HG02970 (cell line): ENCODE results near the gene GLT8D2.

Source experiments
- ATAC-seq: cut with Tn5 transposase; IDR thresholded peaks from one replicate; pipeline ENCODE4 v1.9.1; 2021; ENCODE audit warnings: mild to moderate bottlenecking, moderate library complexity, moderate number of reproducible peaks; ENCODE audit not compliant: unreplicated experiment, low FRiP score

The GLT8D2 gene

DNA sequence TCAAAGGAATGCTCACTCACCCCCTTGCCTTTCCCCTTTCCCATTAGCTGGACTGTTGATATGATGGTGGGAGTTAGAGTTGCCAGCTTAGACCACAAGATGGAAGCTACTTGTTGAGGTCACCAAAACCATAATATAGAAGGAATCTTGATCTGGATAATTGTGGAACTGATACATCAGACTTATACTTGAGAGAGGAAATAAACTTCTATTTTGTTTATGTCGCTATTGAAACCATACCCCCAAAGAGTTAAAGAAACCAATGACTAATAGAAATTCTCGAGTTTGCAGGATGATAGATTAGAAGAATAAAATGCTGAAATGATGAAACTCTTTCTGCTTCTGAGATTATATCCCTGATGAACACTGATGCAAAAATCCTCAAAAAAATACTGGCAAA lies 46.4 kb downstream of the GLT8D2 start:
- no peak for ATAC-seq

DNA sequence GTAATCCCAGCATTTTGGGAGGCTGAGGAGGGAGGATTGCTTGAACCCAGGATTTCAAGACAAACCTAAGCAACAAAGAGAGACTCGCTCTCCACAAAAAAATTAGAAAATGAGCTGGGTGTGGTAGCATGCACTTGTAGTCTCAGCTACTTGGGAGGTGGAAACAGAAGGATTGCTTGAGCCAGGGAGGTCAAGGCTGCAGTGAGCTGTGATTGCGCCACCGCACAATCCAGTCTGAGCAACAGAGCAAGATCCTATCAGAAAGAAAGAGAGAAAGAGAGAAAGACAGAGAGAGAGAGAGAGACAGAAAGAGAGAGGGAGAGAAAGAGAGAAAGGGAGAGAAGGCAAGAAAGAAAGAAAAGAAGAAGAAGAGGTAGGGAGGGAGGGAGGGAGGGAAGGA lies 47.3 kb downstream of the GLT8D2 start:
- no peak for ATAC-seq

DNA sequence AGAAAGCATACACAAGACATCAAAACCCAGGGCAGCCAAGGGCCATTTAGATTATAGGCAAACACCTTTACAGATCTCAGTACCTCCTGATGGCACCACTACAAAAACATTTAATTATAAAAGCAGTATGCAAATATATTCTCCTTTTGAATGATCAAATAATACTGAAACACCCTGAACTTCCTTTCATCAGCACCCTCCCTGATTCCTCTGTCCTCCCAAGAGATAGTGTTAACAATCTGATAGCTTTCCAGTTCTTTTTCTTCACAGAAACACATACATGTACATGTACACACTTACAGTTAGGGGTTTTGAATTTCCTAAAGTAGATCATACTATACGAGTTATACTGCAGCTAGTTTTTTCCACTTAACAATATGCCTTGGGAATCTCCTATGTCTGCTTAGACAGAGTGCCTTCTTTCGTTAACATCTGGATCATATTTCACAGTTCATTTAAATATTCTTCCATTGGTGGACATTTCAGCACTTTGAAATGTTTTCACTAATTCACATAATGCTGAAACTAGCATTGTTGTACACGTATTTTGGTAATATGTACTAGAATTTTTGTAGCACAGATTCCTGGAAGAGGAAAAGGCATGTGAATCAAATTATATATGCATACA lies 49.1 kb downstream of the GLT8D2 start:
- no peak for ATAC-seq

DNA sequence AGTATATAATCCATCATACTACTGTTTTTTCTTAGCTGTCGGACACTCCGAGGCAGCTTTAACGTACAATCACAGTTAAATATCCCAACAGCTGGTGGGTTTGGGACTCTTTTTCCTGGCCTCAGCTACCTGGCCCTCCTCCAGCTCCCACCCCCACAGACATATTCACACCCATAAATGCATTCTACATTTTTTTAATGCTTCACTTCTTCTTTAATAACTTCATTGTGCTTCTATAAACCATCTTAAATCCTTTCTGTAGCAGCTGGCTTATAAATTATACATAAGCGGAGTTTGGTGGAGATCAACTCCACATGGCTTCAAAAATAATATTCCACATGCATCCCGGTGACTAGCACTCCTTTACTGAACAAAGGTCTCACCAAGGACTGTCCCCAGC lies 51.0 kb downstream of the GLT8D2 start:
- no peak for ATAC-seq

DNA sequence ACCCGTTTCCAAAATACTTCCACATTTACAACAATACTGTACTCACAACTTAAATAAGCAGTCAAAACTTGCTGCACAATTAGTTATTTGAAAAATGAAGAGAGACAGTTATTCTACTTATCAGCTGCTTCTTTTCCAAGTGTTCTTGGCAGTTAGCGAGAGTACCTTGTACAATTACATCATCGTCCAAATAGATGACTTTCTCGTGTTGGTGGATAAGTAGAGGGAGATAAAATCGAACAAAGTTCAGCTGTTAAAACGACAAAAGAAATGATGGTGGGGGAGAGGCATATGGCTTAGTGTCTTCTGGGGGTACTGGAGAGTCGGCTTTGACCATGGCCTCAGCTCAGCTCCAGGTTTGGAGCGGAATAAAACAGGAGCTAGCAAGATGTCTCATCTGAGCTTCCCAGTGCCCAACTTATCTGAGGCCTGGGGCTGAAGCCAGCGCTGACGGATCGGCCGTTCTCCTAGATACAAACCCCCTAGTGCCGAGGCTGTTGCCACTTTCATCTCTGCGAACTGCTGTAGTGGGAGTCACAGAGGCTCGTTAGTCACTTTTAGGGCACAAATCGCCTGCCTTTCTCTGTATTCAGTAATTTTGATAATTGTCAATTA lies 52.6 kb downstream of the GLT8D2 start:
- no peak for ATAC-seq

DNA sequence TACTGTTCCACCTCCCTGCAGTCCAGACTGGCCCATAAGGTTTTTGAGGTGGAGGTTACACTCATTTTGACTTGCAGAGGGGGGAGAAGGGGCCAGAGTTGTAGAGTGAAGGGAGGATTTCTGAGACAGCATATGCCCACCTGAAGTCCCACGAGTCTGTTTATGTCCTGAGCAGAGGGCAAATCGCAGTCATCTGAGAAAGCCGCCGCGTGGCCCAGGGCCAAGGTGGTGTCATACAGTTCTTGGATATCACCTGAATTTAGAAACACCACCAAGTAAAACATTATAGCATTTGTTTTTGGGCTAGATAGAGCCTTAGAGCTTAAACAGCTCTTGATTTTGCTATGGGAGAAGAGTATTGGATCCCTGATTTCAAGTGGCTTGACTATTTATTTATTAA lies 53.4 kb downstream of the GLT8D2 start:
- no peak for ATAC-seq

DNA sequence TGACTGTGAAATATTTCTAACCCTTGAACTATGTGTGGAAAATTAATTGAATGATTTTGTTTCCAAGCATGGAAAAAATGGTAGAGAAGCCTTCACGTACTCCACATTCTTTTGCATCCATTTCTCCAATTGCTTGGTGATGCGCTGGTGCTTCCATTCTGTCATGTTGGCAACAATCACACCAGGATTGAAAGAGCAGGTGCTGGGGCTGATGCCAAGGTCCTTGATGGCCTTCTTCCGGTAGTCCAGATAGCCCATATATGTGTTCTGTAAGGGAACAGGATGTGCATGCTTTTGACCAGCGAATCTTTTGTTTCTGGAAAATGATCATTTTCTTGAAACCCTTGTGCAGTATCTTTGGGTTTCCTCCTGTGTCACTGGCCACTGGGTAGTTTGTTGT lies 55.8 kb downstream of the GLT8D2 start:
- no peak for ATAC-seq

DNA sequence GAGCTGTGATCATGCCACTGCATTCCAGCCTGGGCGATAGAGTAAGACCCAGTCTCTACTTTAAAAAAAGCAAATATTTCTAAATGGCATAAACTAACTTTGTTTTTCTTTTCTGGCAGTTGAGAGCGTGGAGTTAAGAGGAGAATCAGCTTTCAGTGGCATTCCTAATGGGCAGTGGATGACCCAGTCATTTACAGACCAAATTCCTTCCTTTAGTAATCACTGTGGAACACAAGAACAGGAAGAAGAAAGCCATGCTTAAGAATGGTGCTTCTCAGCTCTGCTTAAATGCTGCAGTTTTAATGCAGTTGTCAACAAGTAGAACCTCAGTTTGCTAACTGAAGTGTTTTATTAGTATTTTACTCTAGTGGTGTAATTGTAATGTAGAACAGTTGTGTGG lies 63.2 kb downstream of the GLT8D2 start:
- ATAC-seq = no peak

DNA sequence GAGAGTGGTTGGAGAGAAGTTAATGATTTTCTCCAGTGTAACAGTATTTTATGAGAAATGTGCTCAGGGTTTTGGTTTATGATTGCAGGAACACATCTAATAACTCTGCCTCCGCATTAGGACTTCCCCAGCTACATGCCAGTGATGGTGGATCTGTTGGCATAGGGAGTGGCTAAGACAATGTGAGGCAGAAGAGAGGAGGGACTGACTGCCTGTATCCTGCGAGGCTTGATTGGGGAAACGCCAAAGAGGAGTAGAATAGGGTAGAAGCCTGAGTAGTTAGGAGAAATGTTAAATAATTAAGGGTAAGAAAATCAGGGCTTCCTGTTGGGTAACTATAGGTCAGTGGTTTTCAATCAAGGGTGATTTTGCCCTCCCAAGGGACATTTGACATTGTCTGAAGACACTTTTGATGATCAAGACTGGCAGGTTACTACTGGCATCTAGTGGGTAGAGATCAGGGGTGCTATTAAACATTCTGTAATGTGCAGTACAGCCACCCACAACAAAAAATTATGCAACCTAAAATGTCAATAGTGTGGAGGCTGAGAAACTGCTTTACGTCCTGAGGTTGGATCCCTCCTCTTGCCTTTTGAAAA lies 71.5 kb downstream of the GLT8D2 start:
- no peak for ATAC-seq

DNA sequence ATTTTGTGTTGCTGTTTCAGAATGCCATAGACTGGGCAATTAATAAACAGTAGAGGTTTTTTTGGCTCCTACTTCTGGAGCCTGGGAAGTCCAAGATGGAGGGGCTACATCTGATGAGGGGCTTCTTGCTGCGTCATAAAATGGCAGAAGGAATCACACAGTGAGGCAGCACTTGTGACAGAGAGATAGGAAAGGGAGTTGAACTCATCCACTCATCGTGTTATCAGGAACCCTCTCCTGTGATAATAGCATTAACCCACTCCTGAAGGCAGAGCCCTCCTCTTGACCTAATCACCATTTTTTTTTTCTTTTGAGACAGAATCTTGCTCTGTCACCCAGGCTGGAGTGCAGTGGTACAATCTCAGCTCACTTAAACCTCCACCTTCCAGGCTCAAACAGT lies 74.6 kb downstream of the GLT8D2 start:
- no peak for ATAC-seq

DNA sequence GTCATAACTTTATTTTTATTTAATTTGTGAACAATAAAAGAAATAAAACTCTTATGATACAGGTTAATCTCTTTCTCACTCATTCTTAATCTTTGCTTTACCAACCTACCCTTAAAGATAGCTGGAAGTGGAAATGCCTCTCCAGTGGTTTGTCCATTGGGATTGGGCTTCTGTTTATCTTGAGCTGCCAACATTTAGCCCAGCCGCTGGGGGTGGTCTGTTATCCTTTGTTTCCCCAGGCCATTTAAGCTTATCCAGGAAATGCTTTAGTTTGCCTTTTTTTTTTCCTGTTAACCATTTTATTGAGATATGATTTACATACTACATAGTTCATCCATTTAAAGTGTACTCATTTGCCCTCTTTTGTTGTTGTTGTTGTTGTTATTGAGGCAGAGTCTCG lies 76.1 kb downstream of the GLT8D2 start:
- ATAC-seq = no peak

DNA sequence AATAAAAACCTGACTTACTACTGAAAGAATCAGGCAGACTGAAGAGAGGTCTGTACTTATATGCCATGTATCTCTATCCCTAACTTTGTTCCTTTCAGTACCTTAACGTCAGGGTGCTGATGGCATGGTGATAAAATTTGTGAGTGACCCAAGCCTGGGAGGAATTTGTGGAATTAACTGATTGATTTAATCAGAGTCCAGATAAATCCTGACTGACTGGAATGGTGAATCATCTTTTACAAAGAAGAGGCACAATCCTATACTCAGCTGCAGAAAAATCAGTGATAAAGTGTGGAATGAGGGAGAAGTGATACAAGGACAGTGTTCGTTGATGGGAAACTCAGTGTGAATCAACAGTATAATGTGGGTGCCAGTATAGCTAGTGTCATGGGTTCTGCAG lies 80.6 kb downstream of the GLT8D2 start:
- no peak for ATAC-seq

DNA sequence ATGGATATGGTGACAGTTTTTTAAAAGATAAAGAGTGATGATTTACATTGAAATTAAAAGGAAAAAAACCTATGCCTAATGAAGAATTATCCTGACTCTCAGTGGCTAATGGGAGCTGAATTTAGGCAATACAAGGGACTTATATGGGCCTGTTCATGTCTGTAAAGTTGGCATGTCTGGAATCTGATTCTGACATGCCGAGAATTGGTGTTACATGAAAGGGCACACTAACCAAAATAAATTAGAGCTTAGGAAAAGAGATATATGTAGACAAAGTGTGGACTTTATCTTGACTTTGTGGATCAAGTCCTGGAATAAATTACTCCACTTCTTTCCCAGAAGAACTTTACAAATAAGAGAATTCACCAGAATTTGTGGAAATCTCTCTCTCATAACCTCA lies 83.3 kb downstream of the GLT8D2 start:
- ATAC-seq = no peak

DNA sequence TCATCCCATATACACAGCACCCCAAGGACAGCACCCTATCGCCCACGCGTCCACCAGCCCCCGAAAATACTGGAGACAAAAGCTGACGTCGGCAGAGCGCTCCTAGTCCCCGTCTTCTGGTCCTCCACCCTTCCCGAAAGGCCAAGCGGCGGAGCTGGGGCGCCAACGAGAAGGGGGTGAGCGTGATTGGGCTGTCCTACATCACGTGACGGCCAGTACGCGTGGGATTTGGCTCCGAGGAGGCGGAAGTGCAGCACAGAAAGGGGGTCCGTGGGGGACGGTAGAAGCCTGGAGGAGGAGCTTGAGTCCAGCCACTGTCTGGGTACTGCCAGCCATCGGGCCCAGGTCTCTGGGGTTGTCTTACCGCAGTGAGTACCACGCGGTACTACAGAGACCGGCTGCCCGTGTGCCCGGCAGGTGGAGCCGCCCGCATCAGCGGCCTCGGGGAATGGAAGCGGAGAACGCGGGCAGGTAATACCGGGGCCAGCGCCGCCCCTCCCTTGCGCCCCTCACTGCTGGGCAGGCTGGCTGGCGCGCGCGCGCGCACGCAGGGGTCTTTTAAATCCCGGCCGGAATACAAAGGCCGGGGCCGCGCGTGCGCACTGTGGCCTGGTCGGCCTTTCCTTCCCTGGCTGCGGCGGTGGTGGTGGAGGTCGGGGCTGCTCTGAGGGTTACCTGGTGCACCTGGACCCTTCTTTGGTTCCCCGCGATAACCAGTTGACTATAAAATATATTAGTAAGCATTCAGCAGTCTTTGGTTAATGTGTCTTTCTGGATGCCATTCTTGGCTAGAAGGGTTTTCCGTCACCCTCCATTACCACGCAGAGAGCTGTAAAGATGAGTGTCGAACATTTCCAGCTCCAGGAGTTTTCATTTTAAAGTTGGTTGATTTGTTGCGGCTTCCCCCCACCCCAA lies 84.1 kb downstream of the GLT8D2 start, which contains the start of gene TDG:
Gene TDG, plus strand, starts transcription at position 283 of the 915 bp plus-strand sequence. Its CDS starts 166 bp downstream, at position 449.
- ATAC-seq = peak; percentile 92

DNA sequence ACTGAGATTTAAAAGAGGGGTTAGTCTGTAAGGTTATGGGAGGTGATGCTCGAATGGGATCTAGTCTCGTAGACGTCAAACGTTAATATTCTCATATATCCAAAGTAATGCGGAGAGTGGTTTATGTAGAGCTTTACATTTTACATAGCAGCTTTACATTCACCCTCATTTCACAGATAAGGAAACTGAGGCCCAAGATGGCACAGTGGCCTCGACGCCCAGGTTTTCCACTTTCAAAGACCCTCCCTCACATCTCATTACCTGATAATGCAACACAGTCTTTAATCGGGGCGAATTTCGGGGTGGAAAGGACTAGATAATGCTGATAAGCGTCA lies 84.8 kb downstream of the GLT8D2 start:
- ATAC-seq = no peak

DNA sequence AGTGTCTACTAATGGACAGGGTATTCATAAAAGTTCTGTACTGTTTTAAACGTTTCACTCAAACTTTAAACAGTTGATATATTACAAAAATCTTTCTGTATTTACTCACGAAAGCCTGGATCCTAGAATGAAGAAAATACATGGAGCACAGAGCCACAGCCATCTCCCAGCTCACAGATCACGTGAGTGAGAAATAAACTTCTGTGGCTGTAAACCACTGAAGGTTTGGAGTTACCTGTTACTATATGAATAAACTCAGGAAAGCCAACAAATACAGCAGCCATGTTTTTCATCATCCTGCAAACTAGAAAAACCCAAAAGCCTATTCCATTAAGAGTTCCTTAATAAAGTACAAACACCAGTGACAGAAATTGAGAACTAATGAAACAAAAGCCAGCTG lies 85.2 kb downstream of the GLT8D2 start:
- ATAC-seq = no peak

DNA sequence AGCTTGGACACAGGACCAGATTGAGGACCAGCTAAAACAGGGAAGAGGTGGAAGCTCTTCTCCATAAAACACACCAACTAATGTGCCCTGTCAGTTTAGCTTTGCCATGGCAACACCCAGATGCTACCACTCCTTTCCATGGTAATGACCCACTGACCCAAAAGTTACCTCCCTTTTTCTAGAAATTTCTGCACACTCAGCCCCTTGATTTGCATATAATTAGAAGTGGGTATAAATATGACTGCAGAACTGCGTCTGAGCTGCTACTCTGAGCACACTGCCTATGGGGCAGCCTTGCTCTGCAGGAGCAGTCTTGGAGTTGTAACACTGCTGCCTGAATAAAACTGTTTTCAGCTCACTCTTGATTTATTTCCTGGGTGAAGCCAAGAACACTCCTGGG lies 87.5 kb downstream of the GLT8D2 start:
- ATAC-seq = no peak

DNA sequence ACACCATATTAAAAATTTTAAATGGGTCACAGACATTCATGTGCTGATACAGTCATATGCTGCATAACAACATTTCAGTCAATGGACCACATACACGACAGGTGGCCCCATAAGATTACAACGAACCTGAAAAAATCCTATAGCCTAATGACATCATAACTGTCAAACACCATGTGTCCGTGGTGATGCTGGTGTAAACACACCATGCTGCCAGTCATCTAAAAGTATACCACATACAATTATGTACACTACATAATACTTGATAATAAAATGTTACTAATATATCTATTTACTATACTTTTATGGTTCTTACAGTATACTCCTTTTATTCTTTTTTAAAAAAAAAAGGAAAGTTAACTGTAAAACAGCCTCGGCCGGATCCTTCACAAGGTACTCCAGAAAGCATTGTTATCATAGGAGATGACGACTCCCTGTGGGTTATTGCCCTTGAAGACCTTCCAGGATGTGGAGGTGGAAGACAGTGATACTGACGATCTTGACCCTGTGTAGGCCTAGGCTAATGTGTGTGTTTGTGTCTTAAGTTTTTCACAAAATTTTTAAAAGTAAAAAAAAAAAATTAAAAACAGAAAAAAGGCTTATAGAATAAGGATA lies 89.3 kb downstream of the GLT8D2 start:
- ATAC-seq = no peak

DNA sequence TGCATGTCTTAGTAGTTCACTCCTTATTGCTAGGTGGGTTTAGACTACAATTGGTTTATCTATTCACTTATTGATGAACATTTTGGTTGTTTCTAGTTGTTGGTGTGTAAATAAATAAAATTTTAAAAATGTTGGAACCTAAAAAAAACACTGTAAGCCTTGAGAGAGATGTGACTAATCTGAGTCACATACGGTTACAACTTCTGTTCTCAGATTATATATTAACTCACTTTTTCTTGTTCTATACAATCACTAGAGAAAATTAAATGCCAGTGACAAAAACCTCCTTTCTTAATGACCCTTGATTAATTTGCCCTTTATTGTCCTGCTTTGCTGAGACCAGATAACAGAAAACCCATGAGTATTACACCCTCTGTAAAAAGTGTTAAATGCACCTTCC lies 91.4 kb downstream of the GLT8D2 start:
- ATAC-seq = no peak

DNA sequence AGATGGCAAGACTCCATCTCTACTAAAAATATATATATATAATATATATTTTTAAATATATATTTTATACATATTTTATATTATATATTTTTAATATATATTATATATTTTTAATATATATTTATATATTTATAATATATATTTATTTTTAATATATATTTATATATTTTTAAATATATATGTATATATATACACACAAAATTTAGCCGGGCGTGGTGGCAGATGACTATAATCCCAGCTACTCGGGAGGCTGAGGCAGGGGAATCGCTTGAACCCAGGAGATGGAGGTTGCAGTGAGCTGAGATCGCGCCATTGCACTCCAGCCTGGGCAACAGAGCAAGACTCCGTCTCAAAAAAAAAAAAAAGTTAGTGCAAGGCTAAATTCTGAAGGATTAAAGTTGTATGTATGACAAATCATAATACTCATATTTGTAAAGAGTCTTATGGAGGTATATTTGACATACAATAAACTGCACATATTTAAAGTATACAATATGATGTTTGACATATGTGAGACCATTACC lies 92.1 kb downstream of the GLT8D2 start:
- ATAC-seq = no peak
